NCI-H146 treated with DMSO at 0.1 percent for 48 hours (cell line): Measurements from ENCODE around the gene SNX1.

Experiments used
- DNase-seq: peaks from one replicate; lab custom pipeline; 2025; ENCODE audit not compliant: unreplicated experiment; lab: John Stamatoyannopoulos, UW

The SNX1 gene

DNA sequence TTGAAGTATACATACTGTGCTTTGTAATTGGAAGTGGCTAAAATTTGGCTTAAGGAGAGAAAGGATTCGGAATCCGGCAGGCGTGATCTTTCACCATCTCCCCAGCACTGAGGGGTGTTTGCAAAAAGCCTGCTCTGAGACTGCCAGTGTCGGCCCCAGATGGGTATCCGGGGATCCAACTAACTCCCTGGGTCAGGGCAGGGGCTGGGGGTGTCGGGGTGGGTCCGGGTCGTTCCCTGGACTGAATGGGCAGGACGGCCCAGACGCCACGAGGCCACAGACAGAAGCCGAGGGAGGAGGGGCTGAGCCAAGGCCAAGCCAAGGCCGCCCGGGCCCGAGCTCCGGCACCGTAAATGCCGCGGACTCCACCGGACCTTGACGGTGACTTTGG, 66.7 kb downstream of the SNX1 start:
- DNase-seq, result no peak

DNA sequence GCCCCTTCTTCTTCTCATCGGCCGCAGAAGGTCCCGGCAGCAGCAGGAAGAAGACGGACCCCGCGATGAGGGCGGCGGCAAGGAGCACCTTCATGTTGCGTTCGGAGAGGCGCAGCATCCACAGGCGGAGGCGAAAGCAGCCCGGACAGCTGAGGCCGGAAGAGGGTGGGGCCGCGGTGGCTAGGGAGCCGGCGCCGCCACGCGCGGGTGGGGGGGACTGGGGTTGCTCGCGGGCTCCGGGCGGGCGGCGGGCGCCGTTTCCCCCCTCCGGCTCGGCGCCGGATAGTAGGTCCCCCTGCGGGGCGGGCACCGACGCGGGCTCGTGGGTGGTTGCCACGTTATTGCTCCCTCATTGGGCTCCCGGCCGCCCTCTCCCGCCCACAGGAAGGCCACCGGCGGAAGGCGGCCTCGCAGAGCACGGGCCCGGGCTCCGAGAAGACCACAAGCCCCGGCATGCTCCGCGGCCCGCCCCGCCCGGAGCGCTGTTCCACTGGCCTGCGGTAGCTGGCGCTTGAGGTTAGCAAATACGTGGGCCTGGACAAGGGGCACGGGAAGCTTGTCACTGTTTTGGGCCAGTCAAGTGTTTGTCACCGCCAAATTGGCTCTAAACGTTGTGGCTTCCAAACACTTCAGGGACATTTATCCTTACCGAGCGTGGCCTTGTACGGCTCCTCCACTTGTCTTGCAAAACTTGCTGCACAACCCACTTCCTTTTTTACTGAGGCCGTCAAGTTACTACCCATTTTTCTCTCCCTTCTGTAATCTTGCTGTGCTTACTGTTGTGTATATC, 67.3 kb downstream of the SNX1 start, which contains the start of gene PPIB:
TSS of gene PPIB (minus strand) at position 154 of the 790 bp plus-strand sequence. CDS start at position 118, 36 bp downstream.
- peak; percentile 75 for DNase-seq

DNA sequence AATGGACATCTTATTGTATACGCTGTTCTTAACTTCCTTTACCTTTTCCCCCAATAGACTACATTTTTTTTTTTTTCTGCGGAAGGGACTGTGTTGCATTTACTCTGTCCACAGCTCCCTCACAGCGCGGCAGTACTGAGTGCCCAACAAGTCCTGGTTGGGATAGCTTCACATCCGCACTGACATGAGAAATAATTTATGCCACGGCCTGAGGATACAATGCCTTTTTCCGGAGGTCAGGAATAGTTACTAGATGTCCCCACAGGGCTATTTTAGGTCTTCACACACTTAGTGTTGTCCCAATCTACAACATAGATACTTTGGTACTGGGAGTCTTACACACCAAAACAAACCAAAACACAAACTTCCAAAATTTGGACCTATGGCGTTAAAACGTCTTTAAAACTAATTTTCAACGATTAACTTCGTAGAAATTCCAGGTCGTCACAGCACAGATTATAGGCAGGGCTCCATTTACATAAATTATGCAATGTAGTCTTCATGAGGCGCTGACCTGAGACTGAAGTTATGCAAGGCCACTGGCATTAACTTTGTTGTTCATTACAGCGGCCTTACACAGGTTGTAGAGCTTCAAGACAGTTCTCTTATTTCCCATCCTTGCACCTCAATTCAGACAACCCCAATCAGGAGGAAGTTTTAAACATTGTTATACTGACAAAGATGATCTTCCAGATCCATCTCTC, 68.0 kb downstream of the SNX1 start:
- no peak for DNase-seq

DNA sequence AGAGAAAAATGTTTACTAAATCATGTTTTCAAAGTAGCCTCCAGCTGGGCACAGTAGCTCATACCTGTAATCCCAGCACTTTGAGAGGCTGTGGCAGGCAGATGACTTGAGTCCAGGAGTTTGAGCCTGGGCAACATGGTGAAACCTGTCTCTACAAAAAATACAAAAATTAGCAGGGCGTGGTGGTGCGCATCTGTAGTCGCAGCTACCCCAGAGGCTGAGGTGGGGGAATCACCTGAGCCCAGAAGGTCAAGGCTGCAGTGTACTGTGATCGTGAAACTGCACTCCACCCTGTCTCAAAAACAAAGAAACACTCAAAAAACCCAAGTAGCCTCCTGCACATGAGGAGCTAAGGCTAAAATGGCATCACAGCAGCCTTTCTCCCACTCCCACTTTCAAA, 68.7 kb downstream of the SNX1 start:
- DNase-seq, result no peak

GRCh38 chr15:64166102-64166890, 70.5 kb downstream of the SNX1 start:
- no peak for DNase-seq

DNA sequence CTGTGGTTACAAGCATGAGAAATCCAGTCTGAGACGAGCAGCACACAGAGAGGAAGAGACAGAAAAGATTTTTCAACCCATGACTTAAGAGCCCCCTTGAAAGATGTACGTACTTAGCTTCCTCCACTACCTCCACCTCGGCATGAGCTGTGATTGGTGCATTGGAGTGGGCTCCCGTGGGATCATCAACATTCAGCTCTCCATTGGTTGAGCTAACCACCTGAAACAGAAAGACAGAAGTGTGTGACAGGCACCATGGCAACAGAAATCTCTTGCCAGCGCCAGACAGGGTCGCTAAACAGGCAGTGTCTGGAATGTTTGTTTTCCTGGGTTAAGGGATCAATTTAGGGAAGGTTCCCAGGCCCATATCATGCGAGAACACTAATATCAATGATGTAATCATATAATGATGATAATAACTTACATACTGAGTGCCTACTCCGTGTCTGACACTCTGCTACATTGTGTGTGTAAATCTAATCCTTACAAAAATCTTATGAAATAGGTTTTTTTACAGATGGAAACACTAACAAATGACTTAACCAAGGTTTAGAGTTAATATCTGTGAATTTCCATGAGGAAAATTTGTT, 84.5 kb downstream of the SNX1 start:
- no peak for DNase-seq

- DNase-seq, result no peak
These were observed 87.1 kb downstream of the SNX1 start for GRCh38 chr15:64182859-64183370.

GRCh38 chr15:64185146-64185911, 89.5 kb downstream of the SNX1 start:
- DNase-seq, result no peak

DNA sequence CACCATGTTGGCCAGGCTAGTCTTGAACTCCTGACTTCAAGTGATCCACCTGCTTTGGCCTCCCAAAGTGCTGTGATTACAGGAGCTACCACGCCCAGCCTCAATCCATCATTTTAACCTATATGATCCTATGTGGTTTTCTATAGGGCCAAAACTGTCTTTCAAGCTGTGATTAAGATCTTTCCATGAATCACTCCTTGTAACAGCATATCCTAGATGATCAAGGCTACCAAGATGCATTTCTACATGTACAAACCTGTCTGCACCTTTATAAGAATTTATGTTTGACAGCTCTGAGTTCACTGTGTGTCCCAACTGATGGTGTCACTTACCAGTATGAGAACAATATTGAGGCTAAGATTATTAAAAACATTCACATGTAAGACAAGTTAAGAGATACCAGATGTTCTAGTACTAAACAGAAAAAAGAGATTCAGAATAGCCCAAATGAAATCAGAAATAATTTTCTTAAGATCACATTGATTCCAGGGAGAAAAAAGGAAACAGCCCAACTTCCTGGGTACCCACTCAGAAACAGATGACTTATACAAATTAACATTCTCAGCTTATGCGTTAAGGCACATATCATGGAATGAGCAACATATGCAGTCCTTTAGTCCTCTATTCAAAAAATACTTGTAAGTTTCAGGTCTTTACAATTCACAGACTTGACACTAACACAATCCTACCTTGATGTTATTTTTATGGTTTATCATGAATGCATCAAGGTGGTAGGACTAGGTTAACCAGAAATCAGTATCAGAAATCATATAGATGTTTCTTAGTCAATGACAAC, 91.8 kb downstream of the SNX1 start:
- no peak for DNase-seq
